Transverse colon (tissue), 4 donors: ENCODE data around the gene CAPSL.

Experiments used
- CTCF ChIP-seq, 5 experiments: fragments of 200-600 bp in 3 of 5; fragments of 450-650 bp in 2 of 5; sonication (generic) in 3 of 5; IDR thresholded peaks; 1 replicate in 2 of 5; 2 replicates in 3 of 5; pipeline ENCODE4 v1.5.1; 2016 to 2017; ENCODE audit warnings: antibody characterized with exemption in 5 of 5, inconsistent platforms in 3 of 5, mild to moderate bottlenecking in 2 of 5, moderate library complexity in 1 of 5
- EP300 ChIP-seq: sonication (generic); formaldehyde crosslinking; IDR thresholded peaks from one replicate; pipeline ENCODE4 v1.6.1; 2017; ENCODE audit warnings: antibody characterized with exemption, low read depth
- POLR2A ChIP-seq: fragments of 450-650 bp; IDR thresholded peaks from one replicate; pipeline ENCODE4 v1.6.1; 2016; ENCODE audit warnings: antibody characterized with exemption, mild to moderate bottlenecking, moderate library complexity
- POLR2AphosphoS5 ChIP-seq, 3 donors: sonication (generic); formaldehyde crosslinking; IDR thresholded peaks; one replicate each; pipeline ENCODE4 v1.6.1; 2016; ENCODE audit warnings: antibody characterized with exemption in 3 of 3

GRCh38 chr5:35908228-35908627 is 30.2 kb downstream of the CAPSL start:
- TF ChIP-seq CTCF (IDR thresholded peaks at IDR 0.05), result no peak
- no peak for TF ChIP-seq POLR2A
- TF ChIP-seq POLR2AphosphoS5 (IDR thresholded peaks at IDR 0.05), result no peak
- TF ChIP-seq EP300, result no peak
